HG02759 (cell line): ENCODE data around the gene TOP3B.

ENCODE experiments used
- ATAC-seq: cut with Tn5 transposase; IDR thresholded peaks from one replicate; pipeline ENCODE4 v1.9.1; 2021; ENCODE audit warnings: mild to moderate bottlenecking, moderate library complexity; ENCODE audit not compliant: unreplicated experiment

The TOP3B gene

GRCh38 chr22:21980547-21980946 lies 2.0 kb downstream of the TOP3B start:
- ATAC-seq, result no peak

- ATAC-seq, result no peak
Observed at GRCh38 chr22:21978564-21979386, 3.8 kb downstream of the TOP3B start.

GRCh38 chr22:21977814-21978213 lies 4.8 kb downstream of the TOP3B start:
- no peak for ATAC-seq

- ATAC-seq, result no peak
Observed at GRCh38 chr22:21975854-21976345, 6.7 kb downstream of the TOP3B start.

- ATAC-seq, result no peak
Observed at GRCh38 chr22:21975273-21975672, 7.3 kb downstream of the TOP3B start.

- no peak for ATAC-seq
Observed at GRCh38 chr22:21974058-21974649, 8.4 kb downstream of the TOP3B start.

GRCh38 chr22:21972806-21973205 lies 9.8 kb downstream of the TOP3B start:
- ATAC-seq, result no peak

GRCh38 chr22:21972293-21972779 lies 10.3 kb downstream of the TOP3B start:
- ATAC-seq, result no peak

GRCh38 chr22:21971858-21972275 lies 10.7 kb downstream of the TOP3B start:
- no peak for ATAC-seq

- no peak for ATAC-seq
Observed at GRCh38 chr22:21970800-21971617, 11.6 kb downstream of the TOP3B start.

GRCh38 chr22:21970037-21970799 lies 12.4 kb downstream of the TOP3B start:
- no peak for ATAC-seq

- no peak for ATAC-seq
Observed at GRCh38 chr22:21968452-21969129, 14.0 kb downstream of the TOP3B start.

GRCh38 chr22:21967693-21968271 lies 14.8 kb downstream of the TOP3B start:
- no peak for ATAC-seq

- no peak for ATAC-seq
Observed at GRCh38 chr22:21966643-21967516, 15.7 kb downstream of the TOP3B start.

- no peak for ATAC-seq
Observed at GRCh38 chr22:21965762-21966288, 16.8 kb downstream of the TOP3B start.

- ATAC-seq, result no peak
Observed at GRCh38 chr22:21964918-21965484, 17.6 kb downstream of the TOP3B start.

- no peak for ATAC-seq
Observed at GRCh38 chr22:21964234-21964633, 18.4 kb downstream of the TOP3B start.

GRCh38 chr22:21963790-21964211 lies 18.8 kb downstream of the TOP3B start:
- ATAC-seq, result no peak
